Measurements from ENCODE around the gene OPCML.

DNA sequence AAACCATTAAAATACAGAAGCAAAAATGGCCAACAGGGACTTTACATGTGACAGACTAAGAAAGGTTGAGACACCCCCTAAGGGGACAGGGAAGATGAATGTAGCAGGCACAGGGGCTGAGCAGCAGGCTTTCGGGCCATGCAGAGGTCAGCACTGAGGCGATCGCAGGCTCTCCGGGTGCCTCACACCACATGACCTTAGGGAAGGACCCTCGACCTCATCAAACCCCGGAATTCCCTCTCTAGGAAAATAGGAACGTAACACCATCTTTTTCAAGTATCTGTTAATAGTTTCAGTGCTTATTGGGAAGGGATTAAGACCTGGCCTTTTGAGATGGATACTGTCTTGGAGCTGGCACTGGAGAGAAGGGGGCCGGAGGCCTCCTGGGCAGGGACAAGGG is 27.4 kb downstream of the OPCML start:
- TF ChIP-seq CTCF (IDR thresholded peaks at IDR 0.05): no peak
- no peak for TF ChIP-seq POLR2AphosphoS5 (IDR thresholded peaks at IDR 0.05; ENCODE audit: low read depth, low read length)
- no peak for TF ChIP-seq REST (IDR thresholded peaks at IDR 0.05; ENCODE audit: insufficient read depth in 1 of 2, low read depth in 2 of 2, low read length in 1 of 2)
- TF ChIP-seq TCF7L2 (IDR thresholded peaks at IDR 0.05; ENCODE audit: low read depth, low read length): no peak
- TF ChIP-seq SIN3A (IDR thresholded peaks at IDR 0.05; ENCODE audit: borderline replicate concordance, insufficient read depth, low read depth, low read length): no peak
